ENCODE results near the gene PI16.

The PI16 gene

GRCh38 chr6:36926708-36927513 is 27.6 kb upstream of the PI16 start:
- peaks cover 69% of the 10 kb centered on the region for H3K4me1 Mint-ChIP-seq

GRCh38 chr6:36927691-36928546 is 26.6 kb upstream of the PI16 start:
- peak overlapping the region; percentile 81 to 84 (median 84) for H3K27ac Mint-ChIP-seq
- H3K9me3 Mint-ChIP-seq: no peaks in the 10 kb centered on the region
- TF ChIP-seq CTCF (IDR thresholded peaks at IDR 0.05; ENCODE audit: unreplicated experiment in 3 of 3): no peak
- H3K4me3 Mint-ChIP-seq: no peak overlapping the region
- H3K27me3 Mint-ChIP-seq (ENCODE audit: low read depth): no peaks in the 10 kb centered on the region
- peaks cover 69% of the 10 kb centered on the region for H3K4me1 Mint-ChIP-seq
- H3K36me3 Mint-ChIP-seq (ENCODE audit: low read depth): peaks cover 6% of the 10 kb centered on the region

More at GRCh38 chr6:36926708-36927513, 27.6 kb upstream of the PI16 start:
- Mint-ChIP-seq H3K27me3 (ENCODE audit: low read depth) (no peaks in the 10 kb centered on the region), H3K36me3 (ENCODE audit: low read depth) (peaks cover 6% of the 10 kb centered on the region), H3K27ac (peak overlapping the region; percentile 81 to 84 (median 84)), H3K4me3 (no peak overlapping the region), H3K9me3 (no peaks in the 10 kb centered on the region)
- TF ChIP-seq CTCF (IDR thresholded peaks at IDR 0.05; ENCODE audit: unreplicated experiment in 3 of 3): no peak

GRCh38 chr6:36928547-36928918 is 26.0 kb upstream of the PI16 start:
- H3K4me3 Mint-ChIP-seq: no peak overlapping the region
- TF ChIP-seq CTCF (IDR thresholded peaks at IDR 0.05; ENCODE audit: unreplicated experiment in 3 of 3): no peak
- H3K27ac Mint-ChIP-seq: peak overlapping the region; percentile 81 to 84 (median 84)
- H3K27me3 Mint-ChIP-seq (ENCODE audit: low read depth): no peaks in the 10 kb centered on the region
- peaks cover 6% of the 10 kb centered on the region for H3K36me3 Mint-ChIP-seq (ENCODE audit: low read depth)
- H3K9me3 Mint-ChIP-seq: no peaks in the 10 kb centered on the region
- peaks cover 69% of the 10 kb centered on the region for H3K4me1 Mint-ChIP-seq

- Mint-ChIP-seq H3K4me1 (peaks cover 69% of the 10 kb centered on the region), H3K9me3 (no peaks in the 10 kb centered on the region), H3K27me3 (ENCODE audit: low read depth) (no peaks in the 10 kb centered on the region), H3K36me3 (ENCODE audit: low read depth) (peaks cover 3% of the 10 kb centered on the region), H3K4me3 (no peak overlapping the region), H3K27ac (peak overlapping the region; percentile 83 to 88 (median 84))
- TF ChIP-seq CTCF (IDR thresholded peaks at IDR 0.05; ENCODE audit: unreplicated experiment in 3 of 3): no peak
These were observed 25.4 kb upstream of the PI16 start for GRCh38 chr6:36929152-36929551.

- no peak for TF ChIP-seq CTCF (IDR thresholded peaks at IDR 0.05; ENCODE audit: unreplicated experiment in 3 of 3)
- peaks cover 65% of the 10 kb centered on the region for H3K4me1 Mint-ChIP-seq
- peak overlapping the region in 2 of 3 experiments; percentile 8 to 49 for H3K4me3 Mint-ChIP-seq
- H3K27me3 Mint-ChIP-seq (ENCODE audit: low read depth): no peaks in the 10 kb centered on the region
- peaks cover 1% of the 10 kb centered on the region for H3K36me3 Mint-ChIP-seq (ENCODE audit: low read depth)
- H3K9me3 Mint-ChIP-seq: no peaks in the 10 kb centered on the region
- peak overlapping the region; percentile 83 to 88 (median 84) for H3K27ac Mint-ChIP-seq
These were observed 24.9 kb upstream of the PI16 start for GRCh38 chr6:36929607-36930006.
